NCI-H524 (cell line): ENCODE data around the gene LPO.

Experiments
- DNase-seq, 2 experiments: peaks; one replicate each; lab custom pipeline; 2025; lab: John Stamatoyannopoulos, UW

The LPO gene

DNA sequence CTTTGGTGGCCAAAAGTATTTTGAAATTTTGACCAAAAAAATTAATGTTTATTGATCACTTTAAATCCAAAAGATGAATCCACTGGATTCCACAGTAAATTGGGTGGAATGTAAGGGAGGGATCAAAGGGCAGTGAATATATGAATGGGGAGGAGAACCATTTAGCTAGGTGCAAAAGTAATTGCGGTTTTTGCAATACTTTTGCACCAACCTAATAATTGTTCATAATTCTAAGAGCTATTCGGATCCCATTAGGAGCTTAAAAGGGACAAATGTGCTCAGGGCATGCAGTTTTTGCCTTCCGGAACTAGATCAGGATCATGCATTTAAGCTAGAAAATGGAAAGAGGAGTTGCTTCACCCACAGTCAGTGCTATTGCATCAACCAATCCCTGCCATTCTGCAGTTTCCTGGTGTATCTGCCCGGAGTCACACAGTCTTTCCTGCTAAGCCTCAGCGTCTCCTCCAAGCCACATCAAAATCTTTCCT is at the start of gene LPO:
LPO (plus strand) TSS at position 438 of the 488 bp plus-strand sequence. CDS start 4,396 bp downstream, outside the sequence.
- DNase-seq: no peak

- DNase-seq: no peak
Observed at GRCh38 chr17:58189436-58190146, 48.8 kb upstream of the LPO start.

DNA sequence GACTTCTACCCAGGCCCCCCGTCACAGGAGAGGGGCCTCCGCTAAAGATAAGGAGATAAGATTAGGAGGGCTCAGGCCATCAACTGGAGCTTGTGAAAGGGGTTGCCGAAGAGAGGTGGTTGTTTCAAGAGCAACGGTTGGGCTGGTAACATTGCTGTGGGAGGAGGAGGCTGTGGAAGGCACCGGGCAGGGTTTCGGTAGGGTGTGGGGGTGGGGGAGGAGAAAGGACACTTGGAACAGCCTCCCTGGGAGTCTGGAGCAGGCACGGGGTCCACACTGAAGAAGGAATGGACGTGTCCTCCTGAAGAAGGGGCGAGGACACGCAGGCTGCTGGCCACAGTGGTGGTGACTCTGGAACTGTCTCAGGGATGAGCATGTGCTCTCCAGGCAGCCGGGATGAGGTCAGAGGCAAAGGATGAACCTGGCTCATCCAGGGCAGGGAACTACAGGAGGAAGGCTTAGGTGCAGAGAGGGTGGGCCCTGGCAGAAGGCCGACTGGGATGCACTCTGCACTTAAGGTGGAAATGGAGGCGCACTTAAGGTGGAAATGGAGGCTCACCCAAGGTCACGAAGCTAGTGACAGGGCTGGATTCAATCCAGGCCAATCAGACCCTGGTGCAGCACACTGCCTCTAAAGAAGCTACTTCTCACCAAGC is 47.0 kb upstream of the LPO start:
- DNase-seq: no peak

DNA sequence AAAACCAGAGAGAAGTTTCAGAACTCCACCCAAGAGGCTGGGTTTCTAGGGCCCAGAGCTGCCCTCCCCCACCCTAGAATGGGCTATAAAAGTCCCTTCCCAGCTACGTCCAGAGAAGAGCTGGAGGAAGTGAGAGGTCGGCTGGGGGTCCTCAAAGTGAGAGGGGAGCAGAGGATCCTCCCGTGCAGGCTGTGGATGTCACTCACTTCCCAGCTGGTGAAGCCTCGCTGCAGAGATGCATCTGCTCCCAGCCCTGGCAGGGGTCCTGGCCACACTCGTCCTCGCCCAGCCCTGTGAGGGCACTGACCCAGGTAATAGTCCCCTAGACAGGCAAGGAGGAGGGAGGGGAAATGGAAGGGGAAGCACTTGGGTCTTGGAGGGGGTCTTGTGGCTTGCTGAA is 45.8 kb upstream of the LPO start, which contains the start of gene EPX:
EPX (plus strand) TSS at position 115 of the 400 bp plus-strand sequence; CDS start at position 236, 121 bp downstream.
- no peak for DNase-seq

DNA sequence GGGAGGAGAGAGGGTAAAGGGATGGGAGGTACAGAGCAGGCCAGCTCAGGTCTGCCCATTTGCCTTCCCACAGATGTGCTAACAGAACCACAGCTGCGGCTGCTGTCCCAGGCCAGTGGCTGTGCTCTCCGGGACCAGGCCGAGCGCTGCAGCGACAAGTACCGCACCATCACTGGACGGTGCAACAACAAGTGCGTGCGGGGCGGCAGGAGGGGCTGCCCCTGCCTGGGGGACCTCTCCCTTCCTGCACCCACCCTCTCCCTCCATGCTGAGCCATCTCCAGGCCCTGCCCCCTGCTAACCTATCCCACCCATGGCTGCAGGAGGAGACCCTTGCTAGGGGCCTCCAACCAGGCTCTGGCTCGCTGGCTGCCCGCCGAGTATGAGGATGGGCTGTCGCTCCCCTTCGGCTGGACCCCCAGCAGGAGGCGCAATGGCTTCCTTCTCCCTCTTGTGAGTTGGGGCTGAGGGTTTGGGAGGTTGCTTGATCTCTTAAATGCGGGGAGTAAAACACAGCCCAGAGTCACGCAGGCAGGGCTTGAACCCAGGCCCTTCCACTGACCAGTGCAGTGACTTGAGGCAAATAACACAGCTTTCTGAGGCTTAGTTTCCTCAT is 44.6 kb upstream of the LPO start:
- DNase-seq: no peak

DNA sequence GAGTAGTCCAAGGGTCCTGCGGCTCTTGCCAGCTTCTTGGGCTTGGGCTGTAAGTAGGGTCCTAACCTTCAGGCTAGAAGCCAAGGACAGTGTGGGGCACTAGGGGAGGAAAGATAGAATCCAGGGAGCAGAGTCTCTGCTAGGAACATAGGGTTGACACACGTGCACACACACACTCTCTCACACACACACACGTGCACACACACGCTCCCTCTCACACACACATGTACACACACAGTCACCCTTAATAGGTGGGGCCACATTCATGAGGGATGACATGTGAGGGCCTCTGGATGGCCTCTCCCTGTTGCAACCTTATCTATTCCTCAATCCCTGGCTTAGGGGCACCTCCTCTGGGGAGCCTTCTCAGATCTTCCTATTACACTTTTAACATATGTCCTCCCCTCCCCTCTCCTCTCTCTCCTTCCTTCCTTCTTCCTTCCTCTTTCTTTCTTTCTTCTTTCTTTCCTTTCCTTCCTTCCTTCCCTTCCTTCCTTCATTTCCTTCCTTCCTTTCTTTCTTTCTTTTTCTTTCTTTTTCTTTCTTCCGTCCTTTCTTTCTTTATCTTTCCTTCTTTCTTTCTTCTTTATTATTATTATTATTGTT is 42.8 kb upstream of the LPO start:
- DNase-seq: peak in 1 of 2 experiments; percentile 10

- no peak for DNase-seq
Observed at GRCh38 chr17:58196610-58197009, 41.8 kb upstream of the LPO start.

GRCh38 chr17:58200024-58200633 is 38.3 kb upstream of the LPO start:
- DNase-seq: peak; percentile 73 to 88

- DNase-seq: no peak
Observed at GRCh38 chr17:58202859-58203258, 35.5 kb upstream of the LPO start.

DNA sequence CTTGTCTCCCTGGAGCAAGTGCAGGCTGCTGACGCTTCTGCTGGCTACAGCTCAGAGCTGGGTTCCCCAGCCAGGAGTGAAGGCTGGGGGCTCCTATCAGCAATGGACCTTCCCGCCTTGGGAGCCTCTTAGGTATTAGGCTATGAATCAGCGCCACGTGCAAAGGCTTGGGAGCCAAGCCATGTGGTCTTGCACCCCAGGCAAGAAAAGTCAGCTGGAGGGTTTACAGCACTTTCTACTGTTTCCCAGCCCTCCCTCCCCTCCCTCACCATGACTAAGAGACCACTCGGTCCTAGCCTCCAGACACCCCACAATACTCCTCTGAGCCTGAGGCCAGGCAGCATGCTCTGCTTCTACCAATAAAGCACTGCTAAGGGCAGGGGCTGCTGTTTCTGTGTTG is 33.6 kb upstream of the LPO start:
- DNase-seq: no peak

DNA sequence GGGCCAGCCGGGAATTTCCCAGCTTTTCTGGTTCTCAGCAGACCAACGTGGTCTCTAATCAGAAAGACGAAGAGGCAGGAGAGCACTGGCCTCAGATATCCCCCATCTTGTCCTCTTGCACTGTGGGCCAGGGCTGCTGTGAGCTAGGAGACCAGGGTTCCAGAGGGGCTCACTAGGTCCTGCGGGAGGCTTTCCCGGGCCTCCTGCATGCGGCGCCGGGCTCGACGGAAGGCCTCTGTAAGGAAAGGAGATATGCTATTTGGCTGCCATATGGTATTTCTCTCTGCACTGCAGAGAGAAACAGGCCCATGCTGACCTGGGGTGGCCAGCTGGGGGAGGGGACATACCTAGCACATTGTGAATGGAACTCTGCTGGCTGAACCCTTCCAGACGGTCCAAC is 32.4 kb upstream of the LPO start:
- DNase-seq: no peak

- DNase-seq: no peak
Observed at GRCh38 chr17:58207451-58207850, 30.9 kb upstream of the LPO start.

DNA sequence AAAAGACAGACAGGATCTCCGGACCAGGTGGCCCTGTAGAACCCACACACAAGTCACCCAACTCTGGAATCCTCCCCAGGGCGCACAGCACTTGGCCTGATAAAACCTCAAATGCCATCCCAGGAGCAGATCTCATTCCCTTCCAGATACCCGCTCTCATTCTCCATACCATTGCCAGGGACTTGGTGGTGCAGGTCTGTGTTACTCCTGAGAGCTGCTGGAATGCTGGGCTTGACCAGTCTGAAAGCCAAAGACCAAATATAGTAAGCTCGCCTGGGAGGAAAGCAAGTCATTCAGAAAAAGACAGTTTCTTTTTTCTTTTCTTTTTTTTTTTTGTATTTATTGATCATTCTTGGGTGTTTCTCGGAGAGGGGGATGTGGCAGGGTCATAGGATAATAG is 30.0 kb upstream of the LPO start:
- DNase-seq: no peak

- DNase-seq: peak in 1 of 2 experiments; percentile 4
Observed at GRCh38 chr17:58210922-58211321, 27.5 kb upstream of the LPO start.

- DNase-seq: peak in 1 of 2 experiments; percentile 12
Observed at GRCh38 chr17:58215685-58216084, 22.7 kb upstream of the LPO start.

DNA sequence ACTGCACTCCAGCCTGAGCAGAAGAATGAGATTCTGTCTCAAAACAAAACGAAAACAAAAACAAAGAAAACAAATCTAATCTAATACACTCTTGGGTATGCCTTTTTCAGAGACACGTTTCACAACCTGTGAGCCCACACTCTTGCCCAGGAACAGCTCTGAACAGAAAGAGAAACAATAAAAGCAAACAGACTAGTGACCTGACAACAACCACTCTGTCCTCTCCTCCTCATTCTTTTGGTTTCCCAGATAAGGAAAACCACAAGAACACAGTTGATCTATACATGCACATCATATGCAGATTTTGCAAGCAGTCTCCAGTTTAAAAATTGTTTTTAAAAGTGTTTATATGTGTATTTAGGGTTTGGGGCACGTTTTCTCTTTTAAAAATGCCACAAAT is 20.6 kb upstream of the LPO start:
- DNase-seq: no peak

GRCh38 chr17:58219007-58219788 is 19.2 kb upstream of the LPO start, which contains the start of gene MKS1:
TSS of gene MKS1 (minus strand) at chr17:58219255. CDS start at chr17:58219230, 25 bp downstream.
- peak; percentile 83 to 94 for DNase-seq

- DNase-seq: peak in 1 of 2 experiments; percentile 6
Observed at GRCh38 chr17:58219789-58220183, 18.6 kb upstream of the LPO start.

GRCh38 chr17:58224315-58224714 is 14.1 kb upstream of the LPO start:
- DNase-seq: no peak

DNA sequence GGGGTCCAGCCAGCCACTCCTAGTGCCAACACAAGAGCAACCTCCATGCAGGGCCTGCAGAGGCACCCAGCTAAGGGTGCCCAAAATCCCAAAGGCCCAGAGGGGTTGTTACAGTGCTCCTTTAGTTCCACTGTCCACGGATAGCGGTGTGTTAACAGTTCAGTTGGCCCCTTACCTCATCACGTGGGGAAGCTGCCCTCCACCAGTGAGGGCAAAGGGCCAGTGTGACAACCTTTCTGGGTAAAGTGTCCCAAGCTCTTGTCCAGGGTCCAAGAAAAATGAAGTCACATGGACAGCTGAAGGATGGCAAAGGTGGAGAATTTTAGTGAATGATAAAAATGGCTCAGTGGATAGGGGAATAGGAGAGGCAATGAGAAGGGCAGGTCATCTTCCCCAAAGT is 10.7 kb upstream of the LPO start:
- DNase-seq: no peak

- DNase-seq: no peak
Observed at GRCh38 chr17:58228679-58229078, 9.7 kb upstream of the LPO start.
